Esophagus muscularis mucosa (tissue), 4 donors: ENCODE results near the gene NTM. TPM values are rescaled to one million over a fixed set of nuclear protein-coding genes. Genes with fewer than 3 reads are reported as not detected.

Source experiments
- DNase-seq: peaks from one replicate; pipeline ENCODE4 v3.0.0-alpha.2; 2017; ENCODE audit errors: extremely low spot score
- H3K27ac ChIP-seq, 4 donors: fragments of 200-600 bp; sonication (generic); replicated peaks in 1 of 4; 1 replicate in 3 of 4; 2 replicates in 1 of 4; pipeline ENCODE4 v1.5.1; 2016 to 2019; ENCODE audit warnings: mild to moderate bottlenecking in 1 of 4
- H3K27me3 ChIP-seq, 4 donors: fragments of 200-600 bp; sonication (generic); one replicate each; pipeline versions ENCODE4 v1.5.1 to v1.6.0; 2016 to 2019
- H3K36me3 ChIP-seq, 4 donors: fragments of 200-600 bp; sonication (generic); one replicate each; pipeline ENCODE4 v1.5.1; 2016 to 2019
- H3K4me1 ChIP-seq, 4 donors: fragments of 200-600 bp; sonication (generic); one replicate each; pipeline ENCODE4 v1.5.1; 2016 to 2019
- H3K4me3 ChIP-seq, 4 donors: fragments of 200-600 bp; sonication (generic); 1 replicate in 2 of 4; 2 replicates in 2 of 4; pipeline ENCODE4 v1.5.1; 2016 to 2019; ENCODE audit warnings: mild to moderate bottlenecking in 4 of 4, moderate library complexity in 1 of 4
- H3K9me3 ChIP-seq, 4 donors: fragments of 200-600 bp; sonication (generic); 1 replicate in 3 of 4; 2 replicates in 1 of 4; pipeline ENCODE4 v1.5.1; 2016 to 2019
- CTCF ChIP-seq, 3 experiments: fragments of 200-600 bp in 2 of 3; fragments of 450-650 bp in 1 of 3; sonication (generic) in 2 of 3; IDR thresholded peaks; one replicate each; pipeline ENCODE4 v1.5.1; 2017 to 2019; ENCODE audit warnings: antibody characterized with exemption in 3 of 3, mild to moderate bottlenecking in 2 of 3, moderate library complexity in 1 of 3
- EP300 ChIP-seq: sonication (generic); formaldehyde crosslinking; IDR thresholded peaks from one replicate; pipeline ENCODE4 v1.6.1; 2017; ENCODE audit warnings: antibody characterized with exemption
- POLR2A ChIP-seq: fragments of 450-650 bp; IDR thresholded peaks from one replicate; pipeline ENCODE4 v1.6.1; 2017; ENCODE audit warnings: antibody characterized with exemption, moderate library complexity, mild to moderate bottlenecking, low read depth
- POLR2AphosphoS5 ChIP-seq, 2 donors: sonication (generic); formaldehyde crosslinking; IDR thresholded peaks; one replicate each; pipeline ENCODE4 v1.6.1; 2017; ENCODE audit warnings: antibody characterized with exemption in 2 of 2
- WGBS: methylation state at CpG from one replicate; pipeline ENCODE4 v1.1.5; 2018; 5-methylcytosine and 5-hydroxymethylcytosine counted together
- intact Hi-C: fragments of 100-400 bp; cut with DNase I; formaldehyde crosslinking; loops from one replicate; pipeline ENCODE4 v1.15.1; 2023
- total RNA-seq, 4 donors: library from RNA; depleted of rRNA; stranded (reverse); fragments of >200 nt; gene quantifications; one replicate each; pipeline versions ENCODE4 v1.1.0 to v1.2.1, GENCODE V29; 2016

Gene NTM
- total RNA-seq, 4 donors from 2014 or later = 5.6 to 25.3 (median 8.3) TPM

GRCh38 chr11:131999084-131999483 is 628.7 kb downstream of the NTM start:
- Histone ChIP-seq H3K9me3 (peaks cover 0 to 8% (median 0%) of the 10 kb centered on the region in 4 donors), H3K27ac (no peak overlapping the region), H3K27me3 (no peaks in the 10 kb centered on the region), H3K36me3 (no peaks in the 10 kb centered on the region), H3K4me1 (no peaks in the 10 kb centered on the region), H3K4me3 (no peak overlapping the region)
- DNase-seq = no peak
- TF ChIP-seq POLR2AphosphoS5 (IDR thresholded peaks at IDR 0.05) = no peak
- no peak for TF ChIP-seq CTCF (IDR thresholded peaks at IDR 0.05)
- TF ChIP-seq EP300 = no peak
- no peak for TF ChIP-seq POLR2A
- 43% methylated on average over 6 of the region's 6 CpGs for WGBS
- intact Hi-C loops = no loop called here

DNA sequence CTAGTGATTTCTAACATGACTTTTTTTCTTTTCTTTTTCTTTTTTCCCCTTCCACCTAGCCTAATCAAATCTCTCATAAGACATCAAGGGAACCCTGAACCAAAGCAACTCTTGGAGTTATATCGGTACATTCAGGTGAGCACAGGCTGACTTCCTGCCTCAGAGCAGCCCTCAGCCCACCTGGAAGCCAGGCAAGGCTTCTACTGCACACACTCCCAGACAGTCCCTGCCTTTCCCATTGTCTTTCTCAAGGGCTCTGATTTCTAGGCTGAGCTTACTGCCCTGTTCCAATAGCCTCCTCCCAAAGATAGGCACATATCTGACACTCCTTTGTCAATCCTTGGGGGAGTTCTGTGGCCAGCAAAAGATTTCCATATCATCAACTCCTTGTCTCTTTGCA is 629.5 kb downstream of the NTM start:
- intact Hi-C loops = no loop called here
- H3K36me3 ChIP-seq = no peaks in the 10 kb centered on the region
- TF ChIP-seq POLR2AphosphoS5 (IDR thresholded peaks at IDR 0.05) (no peak), EP300 (no peak), CTCF (IDR thresholded peaks at IDR 0.05) (no peak), POLR2A (no peak)
- WGBS = 88% methylated on average over 1 of the region's 1 CpG
- peaks cover 0 to 8% (median 0%) of the 10 kb centered on the region in 4 donors for H3K9me3 ChIP-seq
- H3K4me1 ChIP-seq = no peaks in the 10 kb centered on the region
- H3K27me3 ChIP-seq = no peaks in the 10 kb centered on the region
- H3K4me3 ChIP-seq = no peak overlapping the region
- H3K27ac ChIP-seq = no peak overlapping the region
- DNase-seq = no peak

DNA sequence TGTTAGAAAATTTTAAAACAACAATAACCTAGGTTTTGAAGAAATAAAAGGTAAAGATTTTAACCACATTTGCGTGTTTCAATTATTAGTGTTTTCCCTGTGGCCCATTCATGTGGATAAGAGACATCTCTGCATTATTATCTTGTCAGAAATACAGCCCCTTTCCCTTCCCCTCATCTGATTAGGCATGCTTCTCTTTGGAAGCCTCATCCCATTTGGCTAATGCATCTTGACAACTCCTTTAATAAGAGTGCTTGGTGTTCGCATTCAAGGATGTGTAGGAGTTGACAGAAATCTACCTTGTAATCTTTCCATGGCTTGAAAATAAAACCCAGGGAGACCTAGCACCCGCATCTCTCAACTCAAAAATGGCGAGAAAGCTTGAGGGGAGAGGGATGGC is 635.5 kb downstream of the NTM start:
- H3K27me3 ChIP-seq = no peaks in the 10 kb centered on the region
- H3K36me3 ChIP-seq = no peaks in the 10 kb centered on the region
- no peaks in the 10 kb centered on the region for H3K9me3 ChIP-seq
- H3K4me3 ChIP-seq = no peak overlapping the region
- intact Hi-C loops = no loop called here
- TF ChIP-seq EP300 = no peak
- TF ChIP-seq CTCF (IDR thresholded peaks at IDR 0.05) = no peak
- TF ChIP-seq POLR2A = no peak
- TF ChIP-seq POLR2AphosphoS5 (IDR thresholded peaks at IDR 0.05) = no peak
- no peak for DNase-seq
- H3K4me1 ChIP-seq = no peaks in the 10 kb centered on the region
- no peak overlapping the region for H3K27ac ChIP-seq
- WGBS = 95% methylated on average over 4 of the region's 4 CpGs

DNA sequence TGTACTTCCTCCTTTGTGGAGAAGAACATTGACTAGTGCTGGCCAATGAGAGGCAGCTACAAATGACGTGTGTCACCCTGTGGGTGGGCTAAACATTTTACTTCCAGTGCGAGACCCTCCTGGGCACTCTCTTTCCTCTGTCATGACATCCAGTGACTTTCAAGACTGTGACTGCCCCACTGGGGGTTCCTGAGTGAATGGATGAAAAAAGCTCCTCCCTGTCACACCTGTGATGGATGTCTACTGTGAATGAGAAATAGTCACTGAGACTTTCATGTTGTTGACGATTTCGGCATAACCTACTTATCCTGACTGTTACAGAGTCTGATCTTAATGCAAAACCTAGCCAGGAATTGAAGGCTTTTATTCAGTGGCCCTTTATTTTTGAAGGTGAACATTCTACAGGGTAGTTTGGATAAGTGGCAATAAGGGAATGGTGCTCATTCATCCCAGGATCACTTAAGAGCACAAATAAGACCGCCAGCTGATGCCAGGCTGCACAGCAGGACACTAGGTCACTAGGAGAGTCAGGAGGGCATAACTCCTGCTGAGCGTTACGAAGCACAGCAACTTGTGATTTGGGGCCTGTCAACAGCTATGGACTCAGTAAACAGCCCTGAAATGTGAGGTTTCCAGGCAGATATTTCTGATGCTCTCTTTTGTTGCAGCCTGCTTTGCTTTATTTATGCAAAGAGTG is 636.6 kb downstream of the NTM start:
- H3K27ac ChIP-seq = no peak overlapping the region
- 83% methylated on average over 7 of the region's 7 CpGs for WGBS
- no peaks in the 10 kb centered on the region for H3K36me3 ChIP-seq
- H3K27me3 ChIP-seq = no peaks in the 10 kb centered on the region
- no peak overlapping the region for H3K4me3 ChIP-seq
- TF ChIP-seq CTCF (IDR thresholded peaks at IDR 0.05) (no peak), POLR2AphosphoS5 (IDR thresholded peaks at IDR 0.05) (no peak), POLR2A (no peak), EP300 (no peak)
- no peaks in the 10 kb centered on the region for H3K9me3 ChIP-seq
- H3K4me1 ChIP-seq = no peaks in the 10 kb centered on the region
- intact Hi-C loops = no loop called here
- DNase-seq = no peak

DNA sequence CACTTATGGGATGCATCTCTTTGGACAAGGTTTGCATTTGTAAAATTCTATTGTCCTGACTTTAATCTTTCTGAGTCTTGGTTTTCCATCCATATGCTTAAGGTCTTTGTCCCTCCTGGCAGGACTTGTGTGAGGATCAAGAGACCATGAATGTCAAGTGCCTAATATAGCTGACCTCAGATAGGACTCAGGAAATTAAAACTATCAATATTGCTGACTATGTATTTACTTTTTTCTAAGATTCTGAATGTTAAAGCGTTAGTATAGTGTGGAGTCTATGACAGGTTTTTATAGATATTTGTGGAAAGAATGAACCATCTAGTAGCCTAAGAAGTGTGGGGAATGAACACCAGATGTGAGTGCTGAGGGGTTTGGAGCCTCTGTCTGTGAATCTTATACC is 637.8 kb downstream of the NTM start:
- no peak for DNase-seq
- no peak for TF ChIP-seq CTCF (IDR thresholded peaks at IDR 0.05)
- no peak for TF ChIP-seq POLR2AphosphoS5 (IDR thresholded peaks at IDR 0.05)
- TF ChIP-seq POLR2A = no peak
- no peak for TF ChIP-seq EP300
- H3K9me3 ChIP-seq = no peaks in the 10 kb centered on the region
- H3K4me3 ChIP-seq = no peak overlapping the region
- no peak overlapping the region for H3K27ac ChIP-seq
- WGBS = 74% methylated on average over 1 of the region's 1 CpG
- H3K36me3 ChIP-seq = no peaks in the 10 kb centered on the region
- no peaks in the 10 kb centered on the region for H3K27me3 ChIP-seq
- H3K4me1 ChIP-seq = no peaks in the 10 kb centered on the region
- intact Hi-C loops = no loop called here
